ENCODE data around the gene KCNK6.

- TF ChIP-seq POLR2AphosphoS5 (IDR thresholded peaks at IDR 0.05; ENCODE audit: low read depth, low read length) (no peak), TAF1 (IDR thresholded peaks at IDR 0.05; ENCODE audit: low read depth, low read length) (no peak), POLR2A (IDR thresholded peaks at IDR 0.05; ENCODE audit: low read depth, low read length) (no peak), POU2F2 (IDR thresholded peaks at IDR 0.05; ENCODE audit: low read depth, low read length) (no peak), SPI1 (IDR thresholded peaks at IDR 0.05; ENCODE audit: low read depth, low read length) (no peak)
These were observed 16.4 kb downstream of the KCNK6 start for GRCh38 chr19:38335949-38336637.

All from GM12891 (cell line).